Type B pancreatic cell (in vitro differentiated cells): ENCODE data around the gene IL3RA. TPM values are rescaled to one million over a fixed set of nuclear protein-coding genes. Genes with fewer than 3 reads are reported as not detected.

ENCODE experiments used
- DNase-seq: peaks from one replicate; pipeline ENCODE4 v3.0.0; 2021; ENCODE audit warnings: mixed read lengths; ENCODE audit not compliant: unreplicated experiment; ENCODE audit errors: extremely low spot score
- H3K27ac Mint-ChIP-seq: 2 replicates; pipeline ENCODE4 v1.8.0; 2021; ENCODE audit warnings: mild to moderate bottlenecking, mixed read lengths
- H3K27me3 Mint-ChIP-seq: 2 replicates; pipeline ENCODE4 v1.8.0; 2021; ENCODE audit warnings: mixed read lengths
- H3K36me3 Mint-ChIP-seq: 2 replicates; pipeline ENCODE4 v1.8.0; 2021; ENCODE audit warnings: mixed read lengths
- H3K4me1 Mint-ChIP-seq: one replicate; pipeline ENCODE4 v1.8.0; 2021; ENCODE audit warnings: mixed read lengths; ENCODE audit not compliant: unreplicated experiment
- H3K4me3 Mint-ChIP-seq: 2 replicates; pipeline ENCODE4 v1.8.0; 2021; ENCODE audit warnings: mild to moderate bottlenecking, mixed read lengths
- H3K9me3 Mint-ChIP-seq: 2 replicates; pipeline ENCODE4 v1.8.0; 2021; ENCODE audit warnings: mixed read lengths
- total RNA-seq: library from RNA; stranded (reverse); gene quantifications from 2 replicates; pipeline ENCODE4 v1.2.1, GENCODE V29; 2021; ENCODE audit warnings: low replicate concordance
- TF ChIP-seq, protein P1 (sequence below): fragments of 200-600 bp; sonication (generic); conservative IDR thresholded peaks from 2 replicates; pipeline ENCODE4 v1.5.0; 2021; ENCODE audit warnings: antibody characterized with exemption, mild to moderate bottlenecking

Gene IL3RA
- total RNA-seq, 1 donor from 2014 or later, result not detected

DNA sequence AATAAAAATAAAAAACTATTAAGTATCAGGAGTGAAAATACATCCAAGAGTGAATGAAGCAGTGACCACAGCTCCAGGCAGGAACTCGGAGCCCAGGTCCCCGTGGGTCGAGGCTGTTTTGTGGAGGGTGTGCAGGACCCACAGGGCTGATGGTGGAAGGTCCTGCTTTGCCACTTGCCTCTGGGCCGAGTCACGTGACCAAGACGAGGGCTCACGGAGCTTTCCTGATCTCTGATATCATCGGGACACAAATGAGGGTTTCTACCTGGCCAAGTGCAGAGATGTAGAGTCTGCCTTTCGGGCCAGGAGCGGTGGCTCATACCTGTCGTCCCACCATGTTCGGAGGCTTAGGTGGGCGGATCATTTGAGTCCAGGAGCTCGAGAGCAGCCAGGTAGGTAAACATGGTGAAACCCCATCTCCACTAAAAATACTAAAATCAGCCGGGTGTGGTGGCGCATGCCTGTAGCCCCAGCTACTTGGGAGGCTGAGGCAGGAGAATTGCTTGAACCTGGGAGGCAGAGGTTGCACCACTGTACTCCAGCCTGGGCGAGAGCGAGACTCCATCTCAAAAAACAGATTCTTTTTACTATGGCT is 48.2 kb downstream of the IL3RA start:
- H3K27me3 Mint-ChIP-seq, result no peaks in the 10 kb centered on the region
- H3K4me1 Mint-ChIP-seq, result no peaks in the 10 kb centered on the region
- TF ChIP-seq, protein P1, sequence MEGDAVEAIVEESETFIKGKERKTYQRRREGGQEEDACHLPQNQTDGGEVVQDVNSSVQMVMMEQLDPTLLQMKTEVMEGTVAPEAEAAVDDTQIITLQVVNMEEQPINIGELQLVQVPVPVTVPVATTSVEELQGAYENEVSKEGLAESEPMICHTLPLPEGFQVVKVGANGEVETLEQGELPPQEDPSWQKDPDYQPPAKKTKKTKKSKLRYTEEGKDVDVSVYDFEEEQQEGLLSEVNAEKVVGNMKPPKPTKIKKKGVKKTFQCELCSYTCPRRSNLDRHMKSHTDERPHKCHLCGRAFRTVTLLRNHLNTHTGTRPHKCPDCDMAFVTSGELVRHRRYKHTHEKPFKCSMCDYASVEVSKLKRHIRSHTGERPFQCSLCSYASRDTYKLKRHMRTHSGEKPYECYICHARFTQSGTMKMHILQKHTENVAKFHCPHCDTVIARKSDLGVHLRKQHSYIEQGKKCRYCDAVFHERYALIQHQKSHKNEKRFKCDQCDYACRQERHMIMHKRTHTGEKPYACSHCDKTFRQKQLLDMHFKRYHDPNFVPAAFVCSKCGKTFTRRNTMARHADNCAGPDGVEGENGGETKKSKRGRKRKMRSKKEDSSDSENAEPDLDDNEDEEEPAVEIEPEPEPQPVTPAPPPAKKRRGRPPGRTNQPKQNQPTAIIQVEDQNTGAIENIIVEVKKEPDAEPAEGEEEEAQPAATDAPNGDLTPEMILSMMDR, result no peak
- H3K27ac Mint-ChIP-seq, result no peak overlapping the region
- H3K9me3 Mint-ChIP-seq, result no peaks in the 10 kb centered on the region
- peaks cover 18% of the 10 kb centered on the region for H3K36me3 Mint-ChIP-seq
- H3K4me3 Mint-ChIP-seq, result no peak overlapping the region
- no peak for DNase-seq

DNA sequence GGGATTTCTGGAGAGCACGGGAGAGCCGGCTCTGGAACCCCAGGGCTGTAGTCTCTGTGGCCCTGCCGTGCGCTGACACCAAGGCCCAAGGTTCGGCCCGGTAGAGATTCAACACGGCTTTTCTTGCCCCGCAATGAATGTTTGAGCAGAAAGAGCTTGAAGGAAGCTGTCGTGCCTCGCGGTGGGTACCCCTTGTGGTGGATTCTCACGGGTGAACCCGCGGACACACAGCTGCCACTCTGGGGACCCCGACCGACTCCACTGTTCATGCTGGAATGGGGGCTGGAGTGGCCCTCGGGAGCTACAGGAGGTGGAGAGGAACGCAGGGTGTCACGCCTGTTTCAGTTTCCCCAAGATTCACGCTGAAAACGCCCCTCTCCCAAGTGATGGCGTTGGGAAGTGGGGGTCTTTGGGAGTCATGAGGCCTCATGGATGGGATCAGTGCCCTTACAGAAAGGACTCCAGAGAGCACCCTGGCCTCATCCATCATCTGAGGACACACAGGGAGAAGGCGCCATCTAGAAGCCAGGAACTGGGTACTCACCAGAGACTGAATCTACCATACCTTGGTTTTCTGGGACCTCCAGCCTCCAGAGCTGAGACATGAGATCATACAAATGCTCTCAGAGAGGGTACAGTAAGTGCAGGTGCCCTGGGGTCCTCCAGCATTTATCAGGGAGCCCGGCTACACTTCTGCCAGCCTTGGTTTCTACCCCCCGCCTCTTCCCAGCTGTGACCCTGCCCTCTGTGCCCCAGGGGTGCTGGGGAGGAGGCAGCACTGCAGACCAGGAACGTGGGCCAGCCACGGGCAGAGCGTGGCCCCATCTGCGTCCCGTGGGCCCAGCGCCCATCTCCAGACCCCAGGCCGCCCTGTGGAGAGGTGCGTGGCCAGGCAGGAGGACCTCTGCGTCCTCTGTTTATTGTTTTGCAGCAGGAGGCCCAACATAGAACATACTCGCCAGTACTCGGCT is 49.0 kb downstream of the IL3RA start:
- peaks cover 18% of the 10 kb centered on the region for H3K36me3 Mint-ChIP-seq
- H3K27ac Mint-ChIP-seq, result no peak overlapping the region

GRCh38 chrX:1386338-1387127 is 49.9 kb downstream of the IL3RA start:
- no peaks in the 10 kb centered on the region for H3K27me3 Mint-ChIP-seq
- no peaks in the 10 kb centered on the region for H3K4me1 Mint-ChIP-seq
- TF ChIP-seq, protein P1, result no peak
- H3K27ac Mint-ChIP-seq, result peak overlapping the region; percentile 44
- H3K36me3 Mint-ChIP-seq, result peaks cover 18% of the 10 kb centered on the region
- peak overlapping the region; percentile 8 for H3K4me3 Mint-ChIP-seq
- H3K9me3 Mint-ChIP-seq, result no peaks in the 10 kb centered on the region
- no peak for DNase-seq

More for the DNA sequence above, 49.0 kb downstream of the IL3RA start:
- no peaks in the 10 kb centered on the region for H3K4me1 Mint-ChIP-seq
- no peaks in the 10 kb centered on the region for H3K27me3 Mint-ChIP-seq
- no peaks in the 10 kb centered on the region for H3K9me3 Mint-ChIP-seq
- no peak overlapping the region for H3K4me3 Mint-ChIP-seq
- TF ChIP-seq, protein P1, result no peak
- no peak for DNase-seq

DNA sequence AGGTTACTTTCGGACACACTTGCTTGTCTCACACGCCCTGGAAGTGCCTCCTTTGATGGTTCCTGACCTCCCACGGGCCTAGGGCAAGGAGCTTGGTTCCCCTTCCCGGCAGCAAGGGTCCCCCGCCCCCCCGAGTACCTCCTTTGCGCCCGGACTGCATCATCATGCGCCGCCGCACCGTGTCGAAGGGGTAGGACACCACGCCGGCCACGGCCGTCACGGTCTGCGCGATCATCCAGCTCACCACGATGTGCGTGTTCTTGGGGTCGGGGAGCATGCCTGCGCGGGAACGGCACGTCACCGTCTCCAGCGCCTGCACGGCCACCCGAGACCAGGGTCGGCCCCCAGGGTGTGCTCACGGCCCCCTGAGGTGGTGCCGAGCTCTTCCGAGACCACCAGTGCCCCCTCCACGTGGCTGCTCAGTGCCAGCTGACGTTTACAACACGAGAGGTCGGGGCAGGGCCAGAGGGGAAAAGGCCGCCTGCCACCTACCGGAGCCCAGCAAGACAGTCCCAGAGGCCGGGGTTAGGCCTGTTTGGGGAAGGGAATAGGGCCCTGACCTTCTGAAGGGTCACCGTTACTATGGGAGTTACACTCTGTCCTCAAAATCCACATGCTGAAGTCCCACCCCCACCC is 50.7 kb downstream of the IL3RA start:
- Mint-ChIP-seq H3K4me1 (no peaks in the 10 kb centered on the region), H3K27me3 (no peaks in the 10 kb centered on the region), H3K27ac (peak overlapping the region; percentile 76), H3K4me3 (peak overlapping the region; percentile 75), H3K9me3 (no peaks in the 10 kb centered on the region), H3K36me3 (peaks cover 18% of the 10 kb centered on the region)
- no peak for DNase-seq
- TF ChIP-seq, protein P1, result no peak

- TF ChIP-seq, protein P1, result no peak
- Mint-ChIP-seq H3K9me3 (no peaks in the 10 kb centered on the region), H3K4me3 (peak overlapping the region; percentile 75), H3K27ac (peak overlapping the region; percentile 76), H3K4me1 (no peaks in the 10 kb centered on the region), H3K36me3 (peaks cover 18% of the 10 kb centered on the region), H3K27me3 (no peaks in the 10 kb centered on the region)
- no peak for DNase-seq
Measured at GRCh38 chrX:1388651-1389050, 52.1 kb downstream of the IL3RA start.
